GM10266 (cell line): Measurements from ENCODE around the gene MCC.

Source experiments
- DNase-seq: peaks from one replicate; pipeline ENCODE4 v3.0.0; 2012; ENCODE audit errors: extremely low spot score
- CTCF ChIP-seq: IDR thresholded peaks from 2 replicates; pipeline ENCODE4 v1.5.1; 2012; ENCODE audit warnings: mild to moderate bottlenecking, low read depth; ENCODE audit not compliant: control insufficient read depth, insufficient read depth; ENCODE audit errors: missing control alignments

The MCC gene

GRCh38 chr5:113259034-113259433 lies 229.2 kb downstream of the MCC start:
- no peak for DNase-seq
- TF ChIP-seq CTCF: no peak

GRCh38 chr5:113257545-113257944 lies 230.7 kb downstream of the MCC start:
- TF ChIP-seq CTCF: no peak
- DNase-seq: no peak

DNA sequence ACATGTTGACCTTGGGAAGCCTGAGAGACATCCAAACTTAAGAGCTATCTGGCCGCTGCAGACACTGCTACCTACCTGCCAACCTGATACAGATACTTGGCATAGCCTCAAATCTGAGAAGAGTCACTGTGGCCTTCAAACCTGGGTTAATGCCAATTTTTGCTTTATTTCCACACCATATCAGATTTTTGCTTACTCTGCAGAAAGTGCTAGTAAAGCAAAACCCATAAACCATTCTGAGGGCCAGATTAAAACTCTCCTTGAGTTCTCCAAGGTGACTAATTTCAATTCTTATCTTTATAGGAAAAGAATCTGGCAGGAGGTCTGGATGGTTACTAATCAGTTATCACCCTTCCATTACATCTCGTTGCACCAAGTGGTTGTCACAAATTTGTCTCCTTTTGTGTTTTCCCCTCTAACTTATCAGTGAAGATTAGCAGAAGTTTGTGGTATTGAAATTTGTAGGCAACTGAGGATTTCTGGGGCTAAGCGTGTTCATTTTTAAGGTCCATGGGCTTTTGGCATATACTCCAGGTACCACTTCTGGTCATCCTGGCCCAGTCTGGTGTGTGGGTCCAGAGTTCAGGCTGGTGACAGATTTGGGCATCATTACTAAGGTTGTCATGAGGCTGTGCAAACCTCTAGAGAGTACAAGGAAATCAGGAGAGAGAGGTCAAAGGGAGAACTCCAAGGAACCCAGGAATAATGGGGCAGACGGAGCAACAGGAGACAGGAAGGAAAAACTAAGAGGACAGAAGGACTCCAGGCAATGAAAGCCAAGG lies 231.4 kb downstream of the MCC start:
- no peak for TF ChIP-seq CTCF
- no peak for DNase-seq

- no peak for DNase-seq
- no peak for TF ChIP-seq CTCF
Observed at GRCh38 chr5:113255579-113256386, 232.5 kb downstream of the MCC start.

DNA sequence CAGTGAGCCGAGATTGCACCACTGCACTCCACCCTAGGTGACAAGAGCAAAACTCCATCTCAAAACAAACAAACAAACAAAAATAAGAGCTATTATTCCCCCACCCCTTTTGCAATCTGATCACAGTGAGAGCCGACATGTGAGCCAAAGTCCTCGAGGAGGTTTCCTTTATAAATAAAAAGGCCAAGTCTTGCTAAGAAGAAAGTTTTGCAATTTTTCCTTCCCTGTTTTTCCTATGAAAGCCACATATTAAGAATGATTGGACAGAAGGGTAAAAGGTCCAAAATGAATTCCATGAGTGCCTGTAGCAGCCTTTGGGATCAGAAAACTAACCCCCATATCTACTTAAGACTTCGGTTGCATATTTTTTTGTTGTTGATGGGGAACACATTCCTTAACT lies 233.1 kb downstream of the MCC start:
- TF ChIP-seq CTCF: no peak

DNA sequence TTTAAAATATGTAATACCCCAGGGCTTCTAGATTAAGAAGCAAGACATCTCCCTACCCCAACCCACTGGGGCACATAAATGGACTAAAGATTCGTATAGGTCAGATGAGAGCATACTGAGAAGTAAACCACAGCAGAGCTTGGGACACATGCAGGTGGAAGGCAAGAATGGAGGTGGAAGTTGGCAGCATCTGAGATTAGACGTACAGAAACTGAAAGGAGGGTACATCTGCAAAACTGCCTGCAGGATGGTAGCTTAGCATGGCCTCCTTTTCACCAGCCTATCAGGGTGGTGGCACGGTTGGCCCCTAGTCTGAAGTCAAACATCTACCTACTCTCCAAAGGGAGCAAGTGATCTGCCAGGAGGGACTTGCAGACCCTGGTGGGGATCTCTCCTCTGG lies 235.2 kb downstream of the MCC start:
- DNase-seq: no peak
- no peak for TF ChIP-seq CTCF

More for the DNA sequence above, 233.1 kb downstream of the MCC start:
- no peak for DNase-seq

DNA sequence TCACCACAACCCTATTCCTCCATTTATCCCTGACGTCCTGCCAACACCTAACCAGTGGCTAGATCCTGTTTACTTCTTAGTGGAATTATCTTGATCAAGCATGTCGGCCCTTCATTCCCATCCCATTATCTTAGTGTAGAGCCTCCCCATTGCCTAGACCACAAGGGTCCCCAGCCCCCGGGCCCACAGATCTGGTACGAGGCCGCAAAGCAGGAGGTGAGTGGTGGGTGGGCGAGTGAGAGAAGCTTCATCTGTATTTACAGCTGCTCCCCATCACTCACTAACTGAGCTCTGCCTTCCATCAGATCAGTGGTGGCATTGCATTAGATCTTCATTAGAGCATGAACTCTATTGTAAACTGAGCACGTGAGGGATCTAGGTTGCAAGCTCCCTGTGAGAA lies 236.2 kb downstream of the MCC start:
- TF ChIP-seq CTCF: no peak
- no peak for DNase-seq
